Thyroid gland (tissue), 4 donors: ENCODE data around the gene PNP.

Experiments
- CTCF ChIP-seq, 6 experiments: fragments of 200-600 bp in 3 of 6; fragments of 450-650 bp in 3 of 6; sonication (generic) in 3 of 6; IDR thresholded peaks; one replicate each; pipeline ENCODE4 v1.5.1; 2016 to 2019; ENCODE audit warnings: antibody characterized with exemption in 6 of 6, mild to moderate bottlenecking in 2 of 6, inconsistent platforms in 1 of 6, moderate library complexity in 1 of 6
- POLR2A ChIP-seq, 2 donors: fragments of 450-650 bp; IDR thresholded peaks; one replicate each; pipeline ENCODE4 v1.6.1; 2017; ENCODE audit warnings: antibody characterized with exemption in 2 of 2, mild to moderate bottlenecking in 2 of 2, moderate library complexity in 1 of 2

DNA sequence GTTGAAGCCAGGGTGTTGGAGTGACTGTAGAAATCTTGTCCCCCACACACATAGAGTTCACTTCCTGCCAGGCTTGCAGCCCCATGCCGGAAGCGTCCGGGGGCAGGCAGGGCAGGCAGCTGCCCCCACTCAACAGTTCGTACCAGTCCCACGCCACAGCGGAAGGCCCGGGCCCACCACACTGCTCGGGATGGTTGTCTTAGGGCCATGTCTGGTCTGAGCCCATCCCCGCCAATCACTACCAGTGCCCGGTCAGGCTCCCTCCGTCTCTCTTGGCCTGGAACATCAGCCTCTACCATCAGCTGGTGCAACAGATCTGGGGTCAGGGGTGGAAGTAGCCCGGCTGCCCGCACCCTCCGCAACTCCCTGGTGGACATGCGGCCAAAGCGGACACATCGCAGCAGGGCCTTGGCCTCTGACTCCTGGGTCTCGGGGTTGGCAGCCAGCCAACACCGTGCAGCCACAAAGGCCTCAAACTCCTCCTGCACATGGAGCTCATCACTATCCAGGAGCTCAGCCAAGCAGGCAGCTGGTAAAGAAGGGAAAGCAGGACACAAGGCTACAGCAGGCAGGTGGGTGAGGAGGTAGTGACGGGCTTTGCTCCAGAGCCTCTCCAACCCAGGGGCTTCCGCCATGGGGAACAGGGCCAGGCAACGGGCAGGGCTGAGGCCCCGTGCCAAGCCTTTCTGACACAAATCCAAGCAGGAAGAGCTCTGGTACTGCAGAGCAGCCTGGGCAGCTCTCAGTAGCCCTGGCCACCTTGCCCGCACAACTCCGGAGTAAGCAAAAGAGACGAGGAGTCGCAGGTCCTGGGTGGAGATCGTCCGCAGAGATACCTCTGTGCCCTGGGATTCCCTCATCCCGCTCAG is 39.2 kb upstream of the PNP start:
- TF ChIP-seq CTCF (IDR thresholded peaks at IDR 0.05) = no peak
- no peak for TF ChIP-seq POLR2A (IDR thresholded peaks at IDR 0.05)
